GM19025 (cell line): ENCODE results near the gene GPR141.

ENCODE experiments used
- ATAC-seq: cut with Tn5 transposase; IDR thresholded peaks from one replicate; pipeline ENCODE4 v1.9.1; 2021; ENCODE audit warnings: mild to moderate bottlenecking, low read depth, moderate library complexity; ENCODE audit not compliant: unreplicated experiment

The GPR141 gene, protein sequence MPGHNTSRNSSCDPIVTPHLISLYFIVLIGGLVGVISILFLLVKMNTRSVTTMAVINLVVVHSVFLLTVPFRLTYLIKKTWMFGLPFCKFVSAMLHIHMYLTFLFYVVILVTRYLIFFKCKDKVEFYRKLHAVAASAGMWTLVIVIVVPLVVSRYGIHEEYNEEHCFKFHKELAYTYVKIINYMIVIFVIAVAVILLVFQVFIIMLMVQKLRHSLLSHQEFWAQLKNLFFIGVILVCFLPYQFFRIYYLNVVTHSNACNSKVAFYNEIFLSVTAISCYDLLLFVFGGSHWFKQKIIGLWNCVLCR

DNA sequence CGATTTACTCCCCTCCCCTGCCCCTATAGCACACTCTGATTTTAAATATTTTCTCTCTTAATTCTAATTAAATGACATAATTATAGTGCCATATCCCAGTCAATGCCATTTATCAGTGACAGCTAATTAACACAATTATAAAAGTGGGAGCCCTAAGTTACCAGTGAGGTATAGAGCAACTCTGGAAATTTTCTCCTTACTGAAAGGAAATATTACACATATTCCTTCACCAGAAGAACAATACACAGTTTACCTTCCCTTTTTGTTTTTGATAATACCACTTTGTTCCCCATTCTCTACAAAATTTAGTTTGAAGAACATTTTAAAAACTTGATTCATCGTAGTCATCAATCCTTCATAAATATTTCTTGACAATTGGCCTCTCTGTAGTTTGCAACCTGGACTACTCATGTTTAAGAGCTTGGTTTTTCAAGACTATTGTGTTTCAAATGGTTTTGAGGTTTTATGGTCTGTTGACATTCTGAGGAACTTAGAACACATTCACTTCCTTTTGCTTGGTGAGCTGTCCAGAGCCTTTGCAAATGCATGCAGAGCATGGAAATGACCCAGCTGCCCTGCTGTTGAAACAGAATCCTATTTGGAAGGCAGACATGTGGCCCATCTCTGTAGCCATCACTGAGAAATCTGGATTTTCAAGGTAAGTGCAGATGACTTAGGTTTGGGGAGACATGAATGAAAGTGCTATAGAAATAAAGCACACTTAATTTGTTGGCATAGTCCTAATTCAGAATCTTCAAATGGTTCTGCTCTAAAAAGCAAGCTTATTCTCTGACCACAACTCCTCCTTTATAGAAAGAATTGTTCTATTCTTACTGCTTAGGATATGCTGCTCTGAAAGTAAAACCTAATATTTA, at the start of gene GPR141:
GPR141 (plus strand) TSS at position 521 of the 875 bp plus-strand sequence. CDS start 56,628 bp downstream, outside the sequence.
- ATAC-seq = peak; percentile 93

DNA sequence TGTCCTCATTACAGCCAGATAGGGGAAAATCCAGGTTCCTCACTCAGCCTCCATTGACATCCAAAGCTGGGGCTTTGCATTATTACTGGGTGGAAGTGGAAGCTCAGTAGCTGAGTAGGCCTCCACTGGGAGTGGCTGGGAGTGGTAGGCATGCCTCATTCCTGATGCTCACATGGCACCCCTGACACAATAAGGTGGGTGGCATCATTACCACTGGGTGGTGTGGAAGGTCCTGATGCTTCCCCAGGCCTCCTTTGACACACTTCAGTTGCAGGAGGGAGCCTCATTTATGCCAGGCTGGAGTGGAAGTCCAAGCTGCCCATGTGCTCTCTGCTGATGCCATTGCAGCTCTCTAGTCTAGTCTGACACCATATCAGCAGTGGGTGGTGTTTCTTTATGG, 48.2 kb upstream of the GPR141 start:
- no peak for ATAC-seq

DNA sequence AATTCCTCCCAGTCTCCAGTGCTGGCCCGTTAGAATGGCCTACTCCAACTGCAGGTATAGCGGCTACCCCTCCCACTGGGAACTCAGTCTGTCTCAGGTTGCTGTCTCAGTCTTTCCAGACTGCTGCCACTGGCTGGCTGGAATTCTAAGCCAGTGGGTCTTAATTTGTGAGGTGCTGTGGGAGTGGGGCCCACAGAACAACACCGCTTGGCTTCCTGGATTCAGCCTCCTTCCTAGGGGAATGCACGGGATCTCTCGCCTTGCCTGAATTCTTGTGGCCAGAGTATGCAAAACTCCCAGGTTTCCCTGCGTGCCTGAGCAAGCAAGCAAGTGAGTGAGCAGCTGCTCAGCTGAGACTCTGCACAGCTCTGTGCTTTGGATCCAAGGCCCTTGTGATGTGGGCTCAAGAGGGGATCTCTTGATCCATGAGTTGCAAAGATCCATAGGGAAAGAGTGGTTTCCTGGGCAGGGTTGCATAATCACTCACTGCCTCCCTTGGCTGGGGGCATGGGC, 41.5 kb upstream of the GPR141 start:
- ATAC-seq = no peak

DNA sequence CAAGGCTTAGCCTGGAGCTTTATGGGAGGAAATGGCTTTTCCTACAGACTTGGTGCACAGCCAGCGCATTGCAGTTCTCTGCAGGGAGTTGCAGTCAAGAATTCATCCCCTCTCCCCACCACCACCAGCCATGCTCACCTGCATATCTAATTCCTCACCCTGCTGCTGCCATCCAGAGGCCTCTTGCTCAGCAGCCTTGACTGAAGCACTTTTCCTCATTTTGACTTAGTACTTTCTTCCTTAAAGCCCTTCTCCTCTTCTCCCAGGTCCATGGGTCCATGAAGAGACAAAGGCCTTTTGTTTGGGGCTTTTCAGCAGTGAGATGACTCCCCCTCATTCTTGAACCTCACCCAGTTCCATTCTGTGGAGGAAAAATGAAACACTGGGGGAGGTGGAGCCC, 39.7 kb upstream of the GPR141 start:
- ATAC-seq = no peak

DNA sequence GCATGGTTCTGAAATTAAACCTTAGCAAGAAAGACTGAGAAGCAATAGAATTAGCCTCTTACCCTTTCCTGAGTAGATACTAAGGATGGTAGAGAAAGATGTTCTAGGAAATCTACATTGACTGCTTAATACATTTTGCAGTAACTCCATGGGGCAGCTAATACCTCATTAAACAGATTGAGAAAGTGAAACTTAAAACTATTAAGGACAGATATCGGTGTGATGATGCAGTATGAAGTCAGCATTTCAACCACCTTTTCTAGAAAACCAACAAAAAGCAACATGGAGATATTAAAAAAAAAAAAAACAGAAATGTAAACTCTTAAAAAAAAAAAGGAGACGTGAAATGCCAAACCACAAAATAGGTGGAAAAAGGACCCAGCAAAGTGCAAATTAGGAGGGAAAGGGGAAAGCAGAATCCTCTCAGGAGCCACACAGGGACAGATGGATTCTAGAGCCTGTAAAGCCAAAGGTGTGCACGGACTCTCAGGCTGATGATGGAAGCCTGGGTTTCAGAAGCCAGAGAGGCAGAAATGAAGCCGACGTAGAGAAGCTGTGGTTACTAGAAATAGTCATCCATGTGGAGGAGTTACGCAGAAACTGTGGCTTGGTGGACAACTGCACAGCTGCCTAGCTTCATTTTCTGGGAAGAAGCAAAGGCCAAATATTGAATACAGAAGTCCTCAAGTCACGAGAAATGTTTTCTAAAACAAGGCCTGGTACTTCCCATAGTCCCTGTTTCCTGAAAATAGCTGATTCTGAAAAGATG, 38.1 kb upstream of the GPR141 start:
- no peak for ATAC-seq

DNA sequence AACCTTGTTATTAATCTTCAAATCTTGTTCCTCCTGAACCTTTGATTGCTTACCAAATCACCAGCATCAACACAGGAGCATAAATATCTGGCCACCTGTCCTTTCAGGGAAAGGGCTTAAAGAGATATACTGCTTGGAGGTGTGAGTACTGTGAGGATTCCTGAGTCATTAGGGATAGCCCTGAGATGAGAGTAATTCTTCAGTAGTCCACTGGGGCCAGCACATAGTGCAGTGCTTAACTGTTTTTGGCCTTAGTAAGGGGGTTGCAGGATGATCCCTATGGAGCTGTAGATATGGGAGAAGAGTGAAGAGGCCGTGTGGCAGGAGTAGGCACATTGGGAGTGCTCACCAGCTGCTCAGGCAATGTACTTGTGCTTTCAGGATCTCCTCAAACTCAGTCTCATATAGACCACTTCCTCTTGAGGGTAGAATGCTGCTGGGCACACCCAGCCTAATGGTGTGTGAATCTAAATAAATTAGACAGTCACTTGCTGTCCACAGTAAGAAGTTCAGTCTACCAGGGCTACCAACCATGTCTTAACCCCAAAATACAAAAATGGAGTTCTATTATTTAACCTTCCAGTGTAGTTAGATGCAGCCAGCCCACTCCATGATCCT, 26.5 kb upstream of the GPR141 start:
- peak; percentile 60 for ATAC-seq

DNA sequence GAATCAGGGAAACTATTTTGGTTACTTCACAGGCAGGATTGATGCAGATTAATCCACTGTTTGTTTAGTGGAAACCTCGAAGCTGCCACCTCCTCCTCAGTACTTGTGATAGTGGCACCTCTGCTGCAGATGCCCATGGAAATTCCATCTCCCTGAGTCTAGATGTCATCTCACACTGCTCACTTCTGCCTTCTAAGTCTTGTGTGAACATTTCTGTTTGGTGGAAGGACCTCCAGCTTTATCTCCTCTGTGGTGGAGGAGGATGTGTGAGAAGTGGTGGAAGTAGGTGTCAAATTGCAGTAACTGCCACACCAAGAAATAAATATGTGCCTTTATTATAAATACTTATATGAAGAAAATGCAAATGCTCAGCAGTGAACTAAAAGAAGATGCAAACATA, 25.8 kb upstream of the GPR141 start:
- no peak for ATAC-seq

DNA sequence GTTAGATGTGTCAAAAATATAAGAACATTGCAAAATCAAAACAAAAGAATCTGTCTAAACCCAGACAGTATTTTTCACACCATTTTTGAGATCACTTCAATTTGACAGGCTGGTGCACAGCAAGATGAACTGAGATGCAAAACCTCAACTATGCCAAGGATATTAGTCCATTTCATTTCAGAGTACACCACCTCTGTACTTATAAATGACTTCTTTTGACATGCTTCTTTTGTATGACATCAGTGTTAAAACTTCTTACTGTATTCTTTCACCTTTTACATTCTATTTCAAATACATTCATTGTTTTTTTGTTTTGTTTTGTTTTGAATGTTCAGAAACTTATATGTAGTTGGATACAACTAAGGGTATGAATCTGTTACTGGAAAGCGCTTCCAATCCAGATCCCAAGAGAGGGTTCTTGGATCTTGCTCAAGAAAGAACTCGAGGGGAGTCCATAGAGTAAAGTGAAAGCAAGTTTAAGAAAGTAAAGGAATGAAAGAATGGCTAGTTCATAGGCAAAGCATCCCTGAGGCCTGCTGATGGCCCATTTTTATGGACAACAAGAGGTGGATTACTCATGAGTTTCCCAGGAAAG, 23.5 kb upstream of the GPR141 start:
- no peak for ATAC-seq

DNA sequence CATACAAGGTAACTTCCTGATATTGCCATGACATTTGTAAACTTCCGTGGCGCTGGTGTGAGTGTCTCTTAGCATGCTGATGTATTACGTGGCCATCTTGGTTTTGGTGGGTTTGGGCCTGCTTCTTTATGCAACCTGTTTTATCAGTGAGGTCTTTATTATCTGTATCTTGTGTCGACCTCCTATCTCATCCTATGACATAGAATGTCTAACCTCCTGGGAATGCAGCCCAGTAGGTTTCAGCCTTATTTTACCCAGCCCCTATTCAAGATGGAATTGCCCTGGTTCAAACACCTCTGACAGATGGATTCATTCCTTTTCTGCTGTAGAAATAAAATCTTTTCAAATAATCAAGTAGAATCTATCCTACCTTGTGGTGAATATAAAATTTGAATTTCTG, 23.0 kb upstream of the GPR141 start:
- ATAC-seq = no peak

DNA sequence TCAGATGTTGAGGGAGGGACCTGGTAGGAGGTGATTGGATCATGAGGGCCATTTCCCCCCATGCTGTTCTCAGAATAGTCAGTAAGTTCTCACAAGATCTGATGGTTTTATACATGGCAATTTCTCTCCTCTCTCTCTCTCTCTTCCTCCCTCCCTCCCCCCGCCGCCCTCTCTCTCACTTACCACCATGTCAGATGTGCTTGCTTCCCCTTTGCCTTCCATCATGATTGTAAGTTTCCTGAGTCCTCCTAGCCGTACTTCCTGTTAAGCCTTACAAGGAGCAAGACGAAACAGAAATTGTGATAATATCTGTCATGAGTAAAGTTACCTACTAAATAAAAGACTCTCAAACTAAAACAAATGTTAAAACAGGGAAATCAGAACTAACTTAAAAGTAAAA, 19.9 kb upstream of the GPR141 start:
- ATAC-seq = no peak

DNA sequence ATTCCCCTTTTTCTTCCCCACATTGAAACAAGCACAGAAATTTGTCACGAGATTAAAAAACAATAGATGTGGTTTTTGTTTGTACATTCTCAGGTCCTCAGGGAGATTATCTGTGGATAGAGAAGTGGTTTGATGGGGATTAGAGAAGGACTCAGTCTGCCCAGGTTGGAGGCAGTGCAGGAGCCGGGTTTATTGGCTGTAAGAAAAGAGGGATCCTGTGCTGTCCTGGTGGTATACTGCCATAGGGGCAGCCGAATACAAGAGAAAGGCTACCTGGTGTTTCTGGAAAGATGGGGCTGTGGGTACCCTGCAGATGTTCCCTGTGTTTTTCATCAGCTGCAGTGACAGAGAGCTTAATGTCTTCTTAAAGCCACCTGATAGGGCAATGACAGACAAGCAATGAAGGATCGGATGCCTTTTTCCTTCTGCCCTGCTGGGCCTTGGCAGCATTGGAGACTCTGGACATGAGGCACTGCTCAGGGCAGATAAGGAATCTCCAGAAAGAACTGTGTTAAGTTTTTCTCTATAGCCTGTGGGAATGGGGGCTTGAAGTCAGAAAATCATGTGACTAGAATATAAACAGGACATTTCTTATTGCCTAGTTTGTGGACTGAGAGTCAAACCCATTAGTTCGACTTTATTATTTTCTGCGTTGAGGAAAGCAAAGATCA, 18.1 kb upstream of the GPR141 start:
- ATAC-seq = no peak

DNA sequence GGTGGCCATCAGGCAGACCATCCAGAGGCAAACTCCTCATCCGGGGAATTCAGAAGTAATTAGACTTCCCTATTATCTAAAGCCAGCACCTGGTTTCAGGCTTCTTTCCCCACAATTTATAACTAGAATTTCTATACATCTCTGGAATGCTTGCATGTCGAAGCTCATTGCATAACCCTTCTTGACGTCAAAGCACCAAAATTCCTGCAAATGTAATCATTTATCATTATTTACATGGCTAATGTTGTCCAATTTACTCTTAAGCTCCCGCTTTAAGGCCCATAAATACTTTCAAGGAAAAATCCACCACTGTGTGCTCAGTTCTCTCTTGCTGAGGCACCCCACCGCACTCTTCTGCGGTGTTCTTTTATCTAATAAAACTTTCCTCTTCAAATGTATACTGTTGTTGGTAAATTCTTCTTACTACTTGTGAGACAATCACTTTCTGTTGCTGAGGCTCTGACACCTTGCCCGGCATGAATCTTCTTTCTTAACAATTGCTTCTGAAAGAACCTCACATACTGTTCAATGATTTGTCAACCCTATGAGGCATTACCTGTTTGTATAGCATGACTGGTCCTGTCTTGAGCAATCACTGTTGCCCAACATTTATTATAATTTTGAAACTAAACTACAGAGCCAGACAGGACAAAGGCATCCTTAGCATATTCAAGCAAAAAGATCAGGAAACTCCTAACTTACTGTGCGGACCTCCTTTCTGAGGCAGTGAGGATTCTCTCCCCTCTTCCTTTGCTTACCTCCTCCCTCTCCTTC, 17.4 kb upstream of the GPR141 start:
- ATAC-seq = no peak

DNA sequence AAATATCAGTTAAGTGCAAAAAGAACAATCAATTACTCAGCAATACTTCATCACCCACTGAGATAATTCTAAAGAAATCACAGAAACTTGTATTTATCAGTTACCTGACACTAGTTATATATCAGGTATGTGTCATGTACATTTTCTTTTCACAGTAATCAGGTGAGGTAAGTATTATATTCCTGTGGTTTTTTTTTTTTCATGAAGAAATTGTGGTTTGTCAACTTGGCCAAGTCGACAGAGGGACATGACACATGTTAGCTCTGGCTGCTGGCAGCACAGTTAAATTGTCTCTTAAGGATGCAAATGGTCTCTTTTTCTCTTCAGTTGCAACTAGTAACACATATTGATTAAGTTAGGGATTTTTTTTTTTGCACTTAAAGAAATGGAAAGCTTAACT, 13.7 kb upstream of the GPR141 start:
- ATAC-seq = no peak

DNA sequence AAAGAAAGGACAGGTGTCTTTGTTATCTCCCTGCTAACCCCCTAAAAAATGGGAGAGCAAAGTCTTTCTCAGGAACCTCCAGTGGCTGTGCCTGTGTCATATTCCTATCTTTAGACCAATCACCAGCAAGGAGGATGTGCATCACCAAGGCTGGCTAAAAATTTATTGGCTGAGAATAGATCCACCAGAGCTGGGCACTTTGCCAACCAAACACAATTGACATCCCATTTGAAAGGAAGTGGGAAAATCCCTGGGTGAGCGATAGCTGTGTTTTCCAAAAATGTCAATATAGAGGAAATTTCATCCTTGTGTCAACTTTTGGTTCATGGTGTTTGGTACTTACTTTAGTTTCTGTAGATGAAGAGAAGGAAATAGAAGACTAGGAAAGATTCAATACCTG, 13.1 kb upstream of the GPR141 start:
- no peak for ATAC-seq

DNA sequence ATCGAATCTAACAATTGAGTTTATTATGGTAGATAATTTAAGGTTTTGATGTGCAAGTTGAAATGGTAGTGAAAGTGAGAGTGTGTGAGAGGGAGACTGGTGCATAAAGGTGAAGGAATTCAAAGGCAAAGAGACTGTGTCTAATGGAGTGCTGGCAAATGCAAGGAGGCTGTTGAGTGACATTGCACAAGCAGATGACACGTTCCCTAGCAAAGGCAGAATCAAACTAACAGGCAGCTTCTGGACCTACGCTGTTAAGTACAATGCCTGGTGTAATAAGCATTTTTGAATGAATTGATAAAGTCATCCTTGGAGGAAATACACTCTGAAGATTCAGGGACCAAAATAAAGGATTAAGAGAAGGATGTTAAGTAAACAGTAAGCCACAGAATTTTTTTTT, 11.7 kb upstream of the GPR141 start:
- no peak for ATAC-seq

DNA sequence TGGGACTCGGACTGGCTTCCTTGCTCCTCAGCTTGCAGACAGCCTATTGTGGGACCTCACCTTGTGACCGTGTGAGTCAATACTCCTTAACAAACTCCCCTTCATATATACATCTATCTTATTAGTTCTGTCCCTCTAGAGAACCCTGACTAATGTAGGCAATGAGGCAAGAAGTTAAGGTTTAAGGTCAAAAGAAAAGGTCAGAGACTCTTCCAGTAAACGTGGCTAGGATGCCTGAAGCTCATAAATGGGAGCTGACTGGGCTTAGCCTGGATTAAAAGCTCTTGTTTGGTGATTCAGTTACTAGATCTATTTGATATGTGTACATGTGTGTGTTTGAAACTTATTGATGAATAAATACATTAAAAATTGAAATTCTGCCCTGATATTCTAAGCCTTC, 10.6 kb upstream of the GPR141 start:
- no peak for ATAC-seq

DNA sequence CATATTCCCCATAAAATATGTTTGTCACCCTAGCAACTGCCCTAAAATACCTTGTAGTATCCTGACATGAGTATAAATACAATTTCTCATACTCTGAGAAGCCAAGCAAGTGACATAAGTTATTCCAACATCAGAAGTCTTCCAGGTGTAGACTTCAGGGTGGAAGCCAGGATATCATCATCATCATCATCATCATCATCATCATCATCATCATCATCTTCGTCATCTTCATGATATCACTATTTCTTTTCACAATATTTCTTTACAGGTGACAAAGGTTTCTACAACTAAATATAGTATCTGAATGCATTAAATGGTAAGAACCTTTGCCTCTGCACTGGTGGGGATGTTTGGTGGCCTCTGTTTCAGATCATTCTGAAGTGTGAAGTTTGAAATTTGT, 10.0 kb upstream of the GPR141 start:
- no peak for ATAC-seq

DNA sequence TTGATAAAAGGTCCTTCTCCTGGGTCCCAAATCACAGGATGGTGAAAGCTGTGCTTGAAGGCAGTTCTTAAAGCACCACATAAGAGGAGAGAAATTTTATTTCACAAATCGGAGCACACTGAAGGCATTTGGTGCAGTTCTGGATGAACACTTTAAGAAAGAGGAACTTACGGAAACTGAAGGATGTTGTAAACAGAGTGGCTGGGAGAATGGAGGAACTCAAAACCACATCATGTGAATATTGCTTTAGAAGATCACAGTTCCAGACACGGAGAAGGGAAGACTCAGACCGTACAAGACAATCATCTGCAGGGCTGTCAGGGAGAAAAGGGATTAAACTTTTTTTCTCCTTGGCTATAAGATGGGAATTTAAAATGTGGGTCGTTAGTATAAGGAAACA, 9.0 kb upstream of the GPR141 start:
- ATAC-seq = no peak

DNA sequence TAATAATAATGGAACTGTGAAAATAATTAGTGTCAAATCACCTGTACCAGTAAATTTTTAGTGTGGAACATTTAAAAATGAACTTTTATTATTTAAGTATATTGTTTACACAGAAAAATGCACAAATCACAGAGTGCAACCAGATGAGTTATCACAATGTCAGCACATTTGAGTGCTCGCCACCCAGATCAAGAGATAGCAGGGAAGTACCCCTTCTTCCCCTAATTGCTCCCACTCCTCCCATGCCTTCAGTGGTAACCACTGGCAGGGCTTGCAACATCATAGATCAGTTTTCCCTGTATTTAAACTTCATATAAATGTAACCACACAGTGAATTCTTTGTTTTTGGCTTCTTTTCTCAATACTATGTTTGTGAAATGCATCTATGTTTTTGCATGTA, 7.8 kb upstream of the GPR141 start:
- no peak for ATAC-seq
